ENCODE data around the gene BUB1B.
A peak's percentile ranks its signal among the peaks of the same experiment; 100 is the strongest.

- TF ChIP-seq, protein P1, sequence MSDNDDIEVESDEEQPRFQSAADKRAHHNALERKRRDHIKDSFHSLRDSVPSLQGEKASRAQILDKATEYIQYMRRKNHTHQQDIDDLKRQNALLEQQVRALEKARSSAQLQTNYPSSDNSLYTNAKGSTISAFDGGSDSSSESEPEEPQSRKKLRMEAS (IDR thresholded peaks at IDR 0.05) = peak; percentile 33; the same call in 1 of the 2 replicates
- TF ChIP-seq FOXM1 (IDR thresholded peaks at IDR 0.05; ENCODE audit: borderline replicate concordance, low read depth) = no peak; the same call in 1 of the 2 replicates
- TF ChIP-seq REST (IDR thresholded peaks at IDR 0.05; ENCODE audit: low read depth) = no peak
- TF ChIP-seq EP300 (IDR thresholded peaks at IDR 0.05; ENCODE audit: borderline replicate concordance) = no peak; the same call in 1 of the 2 replicates
- no peak for TF ChIP-seq TAF1 (IDR thresholded peaks at IDR 0.05; ENCODE audit: low read depth)
- peak; percentile 11; the same call in 1 of the 2 replicates for TF ChIP-seq RAD21 (IDR thresholded peaks at IDR 0.05; ENCODE audit: low read depth)
- TF ChIP-seq CEBPB (IDR thresholded peaks at IDR 0.05) = no peak
- TF ChIP-seq YY1 (IDR thresholded peaks at IDR 0.05; ENCODE audit: low read depth) = no peak
- peak; percentile 78 for TF ChIP-seq NFIC (IDR thresholded peaks at IDR 0.05)
- TF ChIP-seq, protein P2, sequence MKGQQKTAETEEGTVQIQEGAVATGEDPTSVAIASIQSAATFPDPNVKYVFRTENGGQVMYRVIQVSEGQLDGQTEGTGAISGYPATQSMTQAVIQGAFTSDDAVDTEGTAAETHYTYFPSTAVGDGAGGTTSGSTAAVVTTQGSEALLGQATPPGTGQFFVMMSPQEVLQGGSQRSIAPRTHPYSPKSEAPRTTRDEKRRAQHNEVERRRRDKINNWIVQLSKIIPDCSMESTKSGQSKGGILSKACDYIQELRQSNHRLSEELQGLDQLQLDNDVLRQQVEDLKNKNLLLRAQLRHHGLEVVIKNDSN (IDR thresholded peaks at IDR 0.05) = no peak
- TF ChIP-seq EGR1 (IDR thresholded peaks at IDR 0.05) = no peak
- no peak for TF ChIP-seq ZBTB7A (IDR thresholded peaks at IDR 0.05; ENCODE audit: low read depth)
- no peak for TF ChIP-seq TEAD4 (IDR thresholded peaks at IDR 0.05)
These were observed 5.5 kb upstream of the BUB1B start for GRCh38 chr15:40155270-40155910.
